CD4-positive, alpha-beta T cell (primary cell): Measurements from ENCODE around the gene METAP1D. TPM values are rescaled to one million over a fixed set of nuclear protein-coding genes. Genes with fewer than 3 reads are reported as not detected.

Source experiments
- ATAC-seq: fragments of 200-7000 bp; cut with Tn5 transposase; one replicate; pipeline ENCODE4 v1.10.0; 2022; ENCODE audit warnings: mild to moderate bottlenecking; ENCODE audit not compliant: poor library complexity
- CTCF ChIA-PET: fragments of 350-600 bp; sonication (Branson Sonifier 250); formaldehyde crosslinking; loops from one replicate; lab custom pipeline; 2021; ENCODE audit warnings: antibody characterized with exemption, inconsistent platforms; lab: Charles Lee
- POLR2A ChIA-PET: fragments of 350-600 bp; sonication (Branson Sonifier 250); formaldehyde crosslinking; loops from one replicate; lab custom pipeline; 2021; ENCODE audit warnings: antibody characterized with exemption, inconsistent platforms; lab: Charles Lee
- DNase-seq, 14 experiments: peaks; one replicate each; pipeline ENCODE4 v3.0.0-alpha.2; 2013 to 2020; ENCODE audit warnings: mixed read lengths in 2 of 14
- H3K27ac ChIP-seq, 2 donors: one replicate each; pipeline versions ENCODE4 v1.5.1 to v1.7.0; 2013; ENCODE audit warnings: low read length in 2 of 2, low read depth in 1 of 2, mild to moderate bottlenecking in 1 of 2
- H3K27me3 ChIP-seq, 2 experiments: 1 replicate in 1 of 2; 2 replicates in 1 of 2; pipeline versions ENCODE4 v1.6.1 to v1.7.0; 2013; ENCODE audit warnings: low read length in 2 of 2, control low read depth in 1 of 2, mild to moderate bottlenecking in 1 of 2, moderate library complexity in 1 of 2; ENCODE audit not compliant: insufficient read depth in 2 of 2, control insufficient read depth in 1 of 2
- H3K36me3 ChIP-seq: one replicate; pipeline ENCODE4 v1.6.1; 2013; ENCODE audit warnings: low read length, control low read depth; ENCODE audit not compliant: insufficient read depth
- H3K4me1 ChIP-seq: one replicate; pipeline ENCODE4 v1.6.1; 2013; ENCODE audit warnings: low read length, control low read depth; ENCODE audit not compliant: insufficient read depth
- H3K4me3 ChIP-seq: one replicate; pipeline ENCODE4 v1.5.1; 2013; ENCODE audit warnings: mild to moderate bottlenecking, low read length, moderate library complexity
- H3K9me3 ChIP-seq, 2 experiments: 1 replicate in 1 of 2; 2 replicates in 1 of 2; pipeline versions ENCODE4 v1.6.1 to v1.7.0; 2013; ENCODE audit warnings: low read length in 2 of 2, mild to moderate bottlenecking in 2 of 2, control low read depth in 1 of 2, moderate library complexity in 1 of 2; ENCODE audit not compliant: control insufficient read depth in 1 of 2, insufficient read depth in 1 of 2
- H3K27ac Mint-ChIP-seq: one replicate; pipeline ENCODE4 v1.8.0; 2020; ENCODE audit warnings: mixed read lengths
- H3K27me3 Mint-ChIP-seq: one replicate; pipeline ENCODE4 v1.8.0; 2021; ENCODE audit warnings: mixed read lengths
- H3K36me3 Mint-ChIP-seq: one replicate; pipeline ENCODE4 v1.8.0; 2021; ENCODE audit warnings: low read depth, mixed read lengths
- H3K4me1 Mint-ChIP-seq: one replicate; pipeline ENCODE4 v1.8.0; 2021; ENCODE audit warnings: low read depth, mixed read lengths
- H3K4me3 Mint-ChIP-seq: one replicate; pipeline ENCODE4 v1.8.0; 2020; ENCODE audit warnings: mild to moderate bottlenecking, mixed read lengths
- H3K9me3 Mint-ChIP-seq: one replicate; pipeline ENCODE4 v1.8.0; 2020; ENCODE audit warnings: mixed read lengths
- intact Hi-C, 2 experiments: fragments of 100-400 bp; cut with DNase I in 1 of 2; cut with micrococcal nuclease in 1 of 2; formaldehyde crosslinking; loops; one replicate each; pipeline versions ENCODE4 v1.15.1 to v1.9.0; 2023 to 2025; cut with DNase I, micrococcal nuclease
- total RNA-seq, 174 experiments: library from RNA in 2 of 174; stranded (reverse) in 2 of 174; gene quantifications; one replicate each; pipeline ENCODE4 v1.2.3 and lab custom pipeline; 2021 to 2026
- TF ChIP-seq, protein P1 (sequence below): fragments of 200-600 bp; IDR thresholded peaks from one replicate; pipeline ENCODE4 v1.8.0; 2022; ENCODE audit warnings: antibody characterized with exemption, mild to moderate bottlenecking

The METAP1D gene
- total RNA-seq, 2 experiments from 2014 or later: 7.2 to 7.9 TPM

DNA sequence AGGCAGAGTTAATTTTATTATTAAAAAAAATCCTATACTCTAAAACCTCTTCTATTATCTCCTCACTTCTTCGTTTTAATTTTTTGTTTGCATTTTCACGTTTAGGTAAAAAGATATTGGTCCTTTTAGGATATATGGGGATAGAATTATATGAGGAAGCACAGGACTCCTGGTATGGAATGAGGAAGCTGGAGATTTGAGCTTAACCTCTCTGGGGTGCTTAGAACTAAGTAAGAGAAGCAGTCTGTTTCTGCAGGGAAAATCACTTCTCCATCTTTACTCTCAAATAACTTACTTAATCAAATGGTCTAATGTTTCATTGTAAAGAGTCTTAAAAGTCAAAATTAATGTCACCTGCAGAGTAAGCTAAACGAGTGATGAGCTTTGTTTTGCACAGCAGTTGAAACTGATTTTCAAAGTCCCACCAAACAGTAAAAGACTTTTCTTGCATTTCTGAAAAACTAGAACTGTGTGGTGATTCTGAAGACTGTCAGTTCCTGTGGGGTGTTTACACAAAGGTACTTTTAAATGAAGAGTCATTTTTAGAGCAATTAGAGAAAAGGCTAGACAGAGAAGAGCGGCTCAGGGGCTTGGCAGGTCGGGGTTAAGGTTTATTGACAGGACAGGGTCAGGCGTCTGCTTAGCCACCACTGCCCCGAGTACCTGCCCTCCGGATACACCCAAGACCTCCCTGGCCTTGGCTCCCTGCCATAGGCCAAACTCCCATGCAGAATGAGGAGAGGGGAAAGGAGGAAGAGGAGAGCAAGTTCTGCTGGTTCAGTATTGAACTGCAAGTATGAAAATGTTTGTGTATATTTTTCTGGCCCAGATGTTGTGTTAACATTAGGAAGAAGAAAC is 21.6 kb downstream of the METAP1D start:
- DNase-seq (no peak), ATAC-seq (no peak)
- no peak overlapping the region for H3K4me3 ChIP-seq
- H3K4me1 Mint-ChIP-seq: no peaks in the 10 kb centered on the region
- ChIA-PET POLR2A (no interaction called here), CTCF (no interaction called here)
- H3K36me3 Mint-ChIP-seq: no peaks in the 10 kb centered on the region
- no peaks in the 10 kb centered on the region for H3K4me1 ChIP-seq
- H3K27ac ChIP-seq: no peak overlapping the region
- no peaks in the 10 kb centered on the region for H3K9me3 Mint-ChIP-seq
- no peak overlapping the region for H3K4me3 Mint-ChIP-seq
- H3K27ac Mint-ChIP-seq: no peak overlapping the region
- no peaks in the 10 kb centered on the region for H3K36me3 ChIP-seq
- H3K9me3 ChIP-seq: no peaks in the 10 kb centered on the region
- TF ChIP-seq, protein P1, sequence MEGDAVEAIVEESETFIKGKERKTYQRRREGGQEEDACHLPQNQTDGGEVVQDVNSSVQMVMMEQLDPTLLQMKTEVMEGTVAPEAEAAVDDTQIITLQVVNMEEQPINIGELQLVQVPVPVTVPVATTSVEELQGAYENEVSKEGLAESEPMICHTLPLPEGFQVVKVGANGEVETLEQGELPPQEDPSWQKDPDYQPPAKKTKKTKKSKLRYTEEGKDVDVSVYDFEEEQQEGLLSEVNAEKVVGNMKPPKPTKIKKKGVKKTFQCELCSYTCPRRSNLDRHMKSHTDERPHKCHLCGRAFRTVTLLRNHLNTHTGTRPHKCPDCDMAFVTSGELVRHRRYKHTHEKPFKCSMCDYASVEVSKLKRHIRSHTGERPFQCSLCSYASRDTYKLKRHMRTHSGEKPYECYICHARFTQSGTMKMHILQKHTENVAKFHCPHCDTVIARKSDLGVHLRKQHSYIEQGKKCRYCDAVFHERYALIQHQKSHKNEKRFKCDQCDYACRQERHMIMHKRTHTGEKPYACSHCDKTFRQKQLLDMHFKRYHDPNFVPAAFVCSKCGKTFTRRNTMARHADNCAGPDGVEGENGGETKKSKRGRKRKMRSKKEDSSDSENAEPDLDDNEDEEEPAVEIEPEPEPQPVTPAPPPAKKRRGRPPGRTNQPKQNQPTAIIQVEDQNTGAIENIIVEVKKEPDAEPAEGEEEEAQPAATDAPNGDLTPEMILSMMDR: no peak
- H3K27me3 ChIP-seq: no peaks in the 10 kb centered on the region
- intact Hi-C loops: no loop called here
- no peaks in the 10 kb centered on the region for H3K27me3 Mint-ChIP-seq

DNA sequence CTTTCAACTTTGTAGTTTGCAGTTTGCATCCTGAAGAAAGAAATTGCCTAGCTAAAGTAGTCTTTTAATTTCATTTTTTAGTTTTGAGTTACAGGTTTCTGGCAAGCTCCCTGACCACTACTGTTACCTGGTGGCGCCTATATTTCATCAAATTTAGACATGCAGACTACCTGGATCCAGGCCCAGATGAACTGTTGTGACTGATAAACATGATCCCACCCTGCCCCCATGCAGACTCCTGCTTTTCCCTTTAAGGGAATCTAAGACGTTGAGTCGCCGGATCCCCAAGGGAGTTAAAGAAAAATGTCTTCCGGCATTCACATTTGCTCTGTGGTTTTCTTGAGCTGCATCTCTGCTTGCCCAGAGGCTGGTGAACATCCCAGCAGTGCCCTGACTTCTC is 22.2 kb downstream of the METAP1D start:
- ChIA-PET POLR2A (no interaction called here), CTCF (no interaction called here)
- H3K27me3 ChIP-seq: no peaks in the 10 kb centered on the region
- Mint-ChIP-seq H3K27me3 (no peaks in the 10 kb centered on the region), H3K36me3 (no peaks in the 10 kb centered on the region), H3K9me3 (no peaks in the 10 kb centered on the region), H3K27ac (no peak overlapping the region), H3K4me1 (no peaks in the 10 kb centered on the region), H3K4me3 (no peak overlapping the region)
- ATAC-seq: no peak
- intact Hi-C loops: no loop called here
- H3K4me3 ChIP-seq: no peak overlapping the region
- no peaks in the 10 kb centered on the region for H3K36me3 ChIP-seq
- no peaks in the 10 kb centered on the region for H3K9me3 ChIP-seq
- TF ChIP-seq, protein P1: no peak
- no peak overlapping the region for H3K27ac ChIP-seq
- DNase-seq: no peak
- H3K4me1 ChIP-seq: no peaks in the 10 kb centered on the region

DNA sequence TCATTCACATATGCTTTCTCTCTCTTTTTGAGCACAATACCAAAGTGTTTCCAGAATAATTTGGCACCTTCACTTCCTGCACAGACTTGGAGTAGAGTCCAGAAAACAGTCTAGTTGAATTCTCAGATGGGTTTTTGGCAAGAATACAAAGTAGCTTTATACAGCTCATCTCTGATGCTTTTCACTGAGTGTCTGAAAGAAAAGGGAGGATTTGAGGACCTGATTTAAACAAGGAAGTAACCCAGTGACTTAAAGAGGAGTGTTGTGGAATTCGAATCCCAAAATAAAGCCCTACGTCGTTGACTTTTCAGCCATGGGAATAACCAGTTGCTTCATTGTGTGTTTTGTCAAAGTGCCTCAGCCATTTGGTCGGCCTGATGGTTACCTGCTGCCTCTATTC is 31.8 kb downstream of the METAP1D start:
- H3K4me3 ChIP-seq: no peak overlapping the region
- H3K9me3 ChIP-seq: no peaks in the 10 kb centered on the region
- H3K27ac ChIP-seq: no peak overlapping the region
- ATAC-seq (no peak), DNase-seq (no peak)
- H3K36me3 ChIP-seq: no peaks in the 10 kb centered on the region
- Mint-ChIP-seq H3K9me3 (no peaks in the 10 kb centered on the region), H3K27me3 (no peaks in the 10 kb centered on the region), H3K27ac (no peak overlapping the region), H3K4me3 (no peak overlapping the region), H3K4me1 (no peaks in the 10 kb centered on the region), H3K36me3 (no peaks in the 10 kb centered on the region)
- intact Hi-C loops: no loop called here
- no peaks in the 10 kb centered on the region for H3K4me1 ChIP-seq
- ChIA-PET POLR2A (no interaction called here), CTCF (no interaction called here)
- no peaks in the 10 kb centered on the region for H3K27me3 ChIP-seq
- TF ChIP-seq, protein P1: no peak
